HG03196 (cell line): Measurements from ENCODE around the gene RAD51B.

ENCODE experiments used
- ATAC-seq: cut with Tn5 transposase; IDR thresholded peaks from one replicate; pipeline ENCODE4 v1.9.1; 2021; ENCODE audit not compliant: unreplicated experiment

Gene RAD51B

GRCh38 chr14:68394118-68394763, 574.7 kb downstream of the RAD51B start:
- no peak for ATAC-seq

GRCh38 chr14:68394764-68395143, 575.2 kb downstream of the RAD51B start:
- no peak for ATAC-seq

GRCh38 chr14:68395604-68396003, 576.0 kb downstream of the RAD51B start:
- ATAC-seq = no peak

GRCh38 chr14:68396461-68396860, 576.9 kb downstream of the RAD51B start:
- ATAC-seq = no peak

GRCh38 chr14:68397371-68397811, 577.8 kb downstream of the RAD51B start:
- ATAC-seq = no peak

- no peak for ATAC-seq
Measured at GRCh38 chr14:68397822-68398221, 578.2 kb downstream of the RAD51B start.

GRCh38 chr14:68398370-68398769, 578.8 kb downstream of the RAD51B start:
- no peak for ATAC-seq

- no peak for ATAC-seq
Measured at GRCh38 chr14:68399971-68400370, 580.4 kb downstream of the RAD51B start.

- no peak for ATAC-seq
Measured at GRCh38 chr14:68401317-68401716, 581.7 kb downstream of the RAD51B start.

- peak; percentile 66 for ATAC-seq
Measured at GRCh38 chr14:68401855-68402254, 582.3 kb downstream of the RAD51B start.

- no peak for ATAC-seq
Measured at GRCh38 chr14:68402525-68403101, 583.0 kb downstream of the RAD51B start.

GRCh38 chr14:68403191-68404145, 583.9 kb downstream of the RAD51B start:
- ATAC-seq = no peak

- no peak for ATAC-seq
Measured at GRCh38 chr14:68404146-68404527, 584.6 kb downstream of the RAD51B start.

GRCh38 chr14:68404652-68405183, 585.1 kb downstream of the RAD51B start:
- no peak for ATAC-seq

GRCh38 chr14:68405961-68406360, 586.4 kb downstream of the RAD51B start:
- no peak for ATAC-seq

- no peak for ATAC-seq
Measured at GRCh38 chr14:68407285-68407684, 587.7 kb downstream of the RAD51B start.

GRCh38 chr14:68407825-68408224, 588.2 kb downstream of the RAD51B start:
- ATAC-seq = no peak

GRCh38 chr14:68408680-68409079, 589.1 kb downstream of the RAD51B start:
- no peak for ATAC-seq

GRCh38 chr14:68409387-68409786, 589.8 kb downstream of the RAD51B start:
- no peak for ATAC-seq

- ATAC-seq = no peak
Measured at GRCh38 chr14:68412505-68413465, 593.2 kb downstream of the RAD51B start.
